ENCODE results near the gene PLA2G2C. TPM values are rescaled to one million over a fixed set of nuclear protein-coding genes. Genes with fewer than 3 reads are reported as not detected.
"Not testable (repeated sequence)": the region's sequence is repeated elsewhere in the genome, so short reads cannot be mapped to it uniquely, and the experiment has no call there.

PLA2G2C gene
- total RNA-seq, 1 donor from 2014 or later = not detected

- H3K27me3 ChIP-seq = no peaks in the 10 kb centered on the region
- no peak for DNase-seq (ENCODE audit: extremely low spot score in 2 of 2)
- TF ChIP-seq POLR2A (IDR thresholded peaks at IDR 0.05) (no peak), CTCF (IDR thresholded peaks at IDR 0.05) (no peak), POLR2AphosphoS5 (IDR thresholded peaks at IDR 0.05; ENCODE audit: insufficient read depth in 1 of 2, low read depth in 1 of 2) (no peak)
- no peak overlapping the region for H3K27ac ChIP-seq
- no peaks in the 10 kb centered on the region for H3K9me3 ChIP-seq
- intact Hi-C loops (cut with DNase I) = no loop called here
- no peak overlapping the region for H3K4me3 ChIP-seq
- H3K4me1 ChIP-seq = no peaks in the 10 kb centered on the region
- no peaks in the 10 kb centered on the region for H3K36me3 ChIP-seq
Observed at GRCh38 chr1:20134995-20135394, 51.3 kb downstream of the PLA2G2C start.

DNA sequence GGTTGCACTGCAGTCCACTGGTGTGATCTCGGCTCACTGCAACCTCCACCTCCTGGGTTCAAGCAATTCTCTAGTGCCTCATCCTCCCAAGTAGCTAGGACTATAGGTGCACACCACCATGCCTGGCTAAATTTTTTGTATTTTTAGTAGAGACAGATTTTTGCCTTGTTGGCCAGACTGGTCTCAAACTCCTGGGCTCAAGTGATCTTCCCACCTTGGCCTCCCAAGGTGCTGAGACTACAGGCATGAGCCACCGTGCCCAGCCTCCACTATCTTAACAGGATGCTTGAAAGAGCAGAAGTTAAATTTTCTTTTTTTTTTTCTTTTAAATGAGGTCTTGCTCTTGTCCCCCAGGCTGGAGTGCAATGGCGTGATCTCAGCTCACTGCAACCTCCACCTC is 55.8 kb downstream of the PLA2G2C start:
- H3K9me3 ChIP-seq; DNase-seq (ENCODE audit: extremely low spot score in 2 of 2); H3K4me1 ChIP-seq; H3K27me3 ChIP-seq; intact Hi-C loops (cut with DNase I); H3K36me3 ChIP-seq; H3K4me3 ChIP-seq; H3K27ac ChIP-seq: not testable (repeated sequence)

DNA sequence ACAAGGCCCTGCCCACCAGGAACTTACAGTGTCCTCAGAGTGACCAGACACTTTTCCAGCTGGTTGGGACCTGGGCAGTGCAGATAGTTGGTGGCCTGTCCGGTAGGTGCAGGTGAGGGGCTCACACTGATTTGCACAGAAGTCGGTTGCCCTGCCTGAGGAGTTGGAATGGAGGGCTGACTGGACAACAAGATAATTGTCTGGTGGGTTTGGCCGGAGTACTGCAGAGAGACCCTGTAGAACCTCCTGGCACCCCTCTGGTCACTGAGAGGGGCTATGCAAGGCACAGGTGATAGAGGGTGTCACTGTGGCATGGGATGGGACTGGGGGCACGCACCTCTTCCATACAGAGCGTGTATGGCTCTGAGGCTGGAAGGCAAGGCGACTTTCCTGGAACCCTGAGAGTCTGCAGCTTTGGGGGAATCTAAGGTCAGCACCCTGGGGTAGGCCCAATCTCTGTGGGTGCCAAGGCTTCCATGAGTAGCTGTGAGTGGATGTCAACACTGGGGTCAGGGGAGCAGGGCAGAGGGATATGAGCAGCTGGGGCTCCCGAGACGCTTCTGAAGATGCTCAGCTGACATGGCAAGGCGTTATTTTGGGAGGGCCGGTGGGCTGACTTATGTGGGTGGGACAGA is 59.4 kb downstream of the PLA2G2C start:
- no peaks in the 10 kb centered on the region for H3K36me3 ChIP-seq

GRCh38 chr1:20126041-20126805 is 60.1 kb downstream of the PLA2G2C start:
- no peak overlapping the region for H3K4me3 ChIP-seq
- TF ChIP-seq CTCF (IDR thresholded peaks at IDR 0.05) (no peak), POLR2A (IDR thresholded peaks at IDR 0.05) (no peak), POLR2AphosphoS5 (IDR thresholded peaks at IDR 0.05; ENCODE audit: insufficient read depth in 1 of 2, low read depth in 1 of 2) (no peak)
- no peaks in the 10 kb centered on the region for H3K9me3 ChIP-seq
- intact Hi-C loops (cut with DNase I) = no loop called here
- no peaks in the 10 kb centered on the region for H3K36me3 ChIP-seq
- no peak overlapping the region for H3K27ac ChIP-seq
- no peaks in the 10 kb centered on the region for H3K27me3 ChIP-seq
- DNase-seq (ENCODE audit: extremely low spot score in 2 of 2) = no peak
- peaks cover 9% of the 10 kb centered on the region for H3K4me1 ChIP-seq

More for the DNA sequence above, 59.4 kb downstream of the PLA2G2C start:
- Histone ChIP-seq H3K9me3 (no peaks in the 10 kb centered on the region), H3K4me3 (no peak overlapping the region), H3K27ac (no peak overlapping the region), H3K27me3 (no peaks in the 10 kb centered on the region), H3K4me1 (peaks cover 9% of the 10 kb centered on the region)
- intact Hi-C loops (cut with DNase I) = no loop called here
- TF ChIP-seq POLR2A (IDR thresholded peaks at IDR 0.05) (no peak), POLR2AphosphoS5 (IDR thresholded peaks at IDR 0.05; ENCODE audit: insufficient read depth in 1 of 2, low read depth in 1 of 2) (no peak), CTCF (IDR thresholded peaks at IDR 0.05) (no peak)
- DNase-seq (ENCODE audit: extremely low spot score in 2 of 2) = no peak

- intact Hi-C loops (cut with DNase I) = no loop called here
- H3K36me3 ChIP-seq = no peaks in the 10 kb centered on the region
- no peak overlapping the region for H3K27ac ChIP-seq
- H3K4me3 ChIP-seq = no peak overlapping the region
- H3K9me3 ChIP-seq = no peaks in the 10 kb centered on the region
- TF ChIP-seq POLR2A (IDR thresholded peaks at IDR 0.05) (no peak), POLR2AphosphoS5 (IDR thresholded peaks at IDR 0.05; ENCODE audit: insufficient read depth in 1 of 2, low read depth in 1 of 2) (no peak), CTCF (IDR thresholded peaks at IDR 0.05) (no peak)
- H3K4me1 ChIP-seq = peaks cover 9% of the 10 kb centered on the region
- H3K27me3 ChIP-seq = no peaks in the 10 kb centered on the region
- DNase-seq (ENCODE audit: extremely low spot score in 2 of 2) = no peak
Observed at GRCh38 chr1:20125100-20125499, 61.2 kb downstream of the PLA2G2C start.

All from vagina (tissue), 2 donors.